GM12865 (cell line): Measurements from ENCODE around the gene CFAP46.

Experiments used
- DNase-seq: peaks from one replicate; pipeline ENCODE4 v3.0.0; 2010; ENCODE audit warnings: low read depth
- H3K4me3 ChIP-seq: 2 replicates; pipeline ENCODE4 v1.5.1; 2011; ENCODE audit warnings: mild to moderate bottlenecking, low read depth, low read length, control low read depth
- TF ChIP-seq, protein P1 (sequence below): IDR thresholded peaks from 2 replicates; pipeline ENCODE4 v1.5.1; 2011; ENCODE audit warnings: low read length, control low read depth, low read depth, inconsistent platforms; ENCODE audit not compliant: insufficient read depth; ENCODE audit errors: missing control alignments

Gene CFAP46

DNA sequence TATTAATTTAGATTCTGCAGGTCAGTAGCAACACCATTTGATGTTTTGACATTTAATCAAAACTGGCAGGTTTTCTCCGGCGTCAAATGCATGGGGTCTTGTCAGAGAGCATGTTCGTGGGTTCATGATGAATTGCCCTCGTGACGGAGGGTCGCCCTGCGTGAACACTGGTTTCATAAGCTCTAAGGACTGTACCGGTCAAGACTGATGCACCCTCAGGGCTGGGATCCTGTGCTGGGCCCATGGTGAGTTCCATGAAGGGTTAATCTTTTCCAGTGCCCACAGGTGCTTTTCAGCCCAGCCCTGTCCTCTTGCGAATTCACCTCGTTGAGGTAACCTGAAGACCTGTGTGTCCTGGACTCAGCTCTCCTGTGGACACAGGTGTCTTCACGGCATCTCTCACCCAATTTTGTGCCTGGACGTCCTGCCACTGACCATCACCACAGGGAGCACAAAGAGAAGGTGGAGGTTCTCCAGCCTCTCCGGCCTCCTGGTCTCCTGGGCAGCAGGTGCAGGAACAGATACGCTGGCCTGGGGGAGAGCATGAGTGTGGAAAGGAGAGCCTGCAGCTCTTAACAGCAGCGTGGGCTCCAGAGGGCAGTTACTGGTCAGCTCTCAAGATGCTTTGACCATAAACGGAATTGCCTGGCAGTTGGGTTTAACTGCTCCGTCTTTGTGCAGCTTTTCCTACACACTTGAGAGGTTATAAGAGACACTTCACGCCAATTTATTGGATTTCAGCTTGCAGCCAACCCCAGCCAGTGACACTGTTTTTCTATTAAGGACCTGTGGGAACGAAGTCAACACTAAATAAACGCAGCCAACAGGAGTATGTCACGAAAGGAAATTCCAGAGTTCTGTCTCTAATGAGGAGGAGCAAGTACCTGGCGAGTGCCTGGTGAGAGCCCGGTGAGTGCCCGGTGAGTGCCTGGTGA lies 37.4 kb upstream of the CFAP46 start:
- TF ChIP-seq, protein P1, sequence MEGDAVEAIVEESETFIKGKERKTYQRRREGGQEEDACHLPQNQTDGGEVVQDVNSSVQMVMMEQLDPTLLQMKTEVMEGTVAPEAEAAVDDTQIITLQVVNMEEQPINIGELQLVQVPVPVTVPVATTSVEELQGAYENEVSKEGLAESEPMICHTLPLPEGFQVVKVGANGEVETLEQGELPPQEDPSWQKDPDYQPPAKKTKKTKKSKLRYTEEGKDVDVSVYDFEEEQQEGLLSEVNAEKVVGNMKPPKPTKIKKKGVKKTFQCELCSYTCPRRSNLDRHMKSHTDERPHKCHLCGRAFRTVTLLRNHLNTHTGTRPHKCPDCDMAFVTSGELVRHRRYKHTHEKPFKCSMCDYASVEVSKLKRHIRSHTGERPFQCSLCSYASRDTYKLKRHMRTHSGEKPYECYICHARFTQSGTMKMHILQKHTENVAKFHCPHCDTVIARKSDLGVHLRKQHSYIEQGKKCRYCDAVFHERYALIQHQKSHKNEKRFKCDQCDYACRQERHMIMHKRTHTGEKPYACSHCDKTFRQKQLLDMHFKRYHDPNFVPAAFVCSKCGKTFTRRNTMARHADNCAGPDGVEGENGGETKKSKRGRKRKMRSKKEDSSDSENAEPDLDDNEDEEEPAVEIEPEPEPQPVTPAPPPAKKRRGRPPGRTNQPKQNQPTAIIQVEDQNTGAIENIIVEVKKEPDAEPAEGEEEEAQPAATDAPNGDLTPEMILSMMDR: no peak
- no peak for DNase-seq
- no peak overlapping the region for H3K4me3 ChIP-seq

DNA sequence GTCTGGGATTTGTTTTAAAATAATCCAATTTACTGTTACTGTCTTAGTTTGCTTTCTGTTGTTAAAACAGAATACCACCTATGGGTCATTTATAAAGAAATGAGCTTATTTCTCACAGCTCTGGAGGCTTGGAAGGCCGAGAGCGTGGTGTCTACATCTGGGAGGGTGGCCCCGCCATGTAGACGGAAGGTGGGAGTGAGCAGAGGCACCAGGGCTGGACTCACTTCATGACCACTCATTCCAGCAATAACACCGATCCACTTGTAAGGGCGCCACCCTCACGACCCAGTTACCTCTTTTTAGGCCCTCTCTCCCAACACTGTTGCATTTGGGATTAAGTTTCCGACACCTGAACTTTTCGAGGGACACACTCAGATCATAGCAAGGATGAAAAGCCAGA lies 36.2 kb upstream of the CFAP46 start:
- H3K4me3 ChIP-seq: no peak overlapping the region
- TF ChIP-seq, protein P1: no peak
- no peak for DNase-seq

DNA sequence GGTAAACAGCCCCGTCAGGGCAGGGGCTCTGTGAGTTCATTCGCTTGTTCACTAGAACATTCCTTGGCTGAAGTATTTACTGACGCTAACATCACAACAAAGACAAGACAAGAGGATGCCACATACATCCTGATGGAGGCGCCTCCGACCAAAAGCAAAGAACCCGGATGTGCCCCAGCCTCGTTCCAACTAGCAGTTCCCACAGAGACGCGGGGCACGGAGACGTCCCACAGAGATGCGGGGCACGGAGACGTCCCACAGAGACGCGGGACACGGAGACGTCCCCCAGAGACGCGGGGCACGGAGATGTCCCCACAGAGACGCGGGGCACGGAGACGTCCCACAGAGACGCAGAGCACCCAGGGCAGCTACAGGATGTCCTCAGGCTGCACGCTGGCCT lies 35.4 kb upstream of the CFAP46 start:
- TF ChIP-seq, protein P1: no peak
- no peak overlapping the region for H3K4me3 ChIP-seq
- no peak for DNase-seq

DNA sequence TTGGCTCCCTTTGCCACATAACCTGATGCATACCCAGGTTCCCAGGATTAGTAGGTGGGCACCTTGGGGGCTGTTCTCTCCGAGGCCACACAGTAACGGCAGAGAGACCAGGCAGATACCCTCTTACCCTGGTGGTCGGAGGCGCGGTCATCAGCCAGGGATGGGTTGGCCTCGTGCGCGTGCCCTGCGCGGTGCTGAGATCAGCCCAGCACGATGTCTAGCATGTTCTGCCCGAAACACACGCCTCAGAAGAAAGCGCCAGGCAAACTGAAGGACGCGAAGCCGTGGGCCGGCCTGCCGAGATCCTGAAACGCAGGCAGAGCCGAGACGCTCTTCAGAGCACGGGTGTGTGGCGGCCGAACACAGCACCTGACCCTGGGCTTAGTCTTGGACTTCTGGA lies 34.7 kb upstream of the CFAP46 start:
- DNase-seq: no peak
- no peak overlapping the region for H3K4me3 ChIP-seq
- TF ChIP-seq, protein P1: no peak

DNA sequence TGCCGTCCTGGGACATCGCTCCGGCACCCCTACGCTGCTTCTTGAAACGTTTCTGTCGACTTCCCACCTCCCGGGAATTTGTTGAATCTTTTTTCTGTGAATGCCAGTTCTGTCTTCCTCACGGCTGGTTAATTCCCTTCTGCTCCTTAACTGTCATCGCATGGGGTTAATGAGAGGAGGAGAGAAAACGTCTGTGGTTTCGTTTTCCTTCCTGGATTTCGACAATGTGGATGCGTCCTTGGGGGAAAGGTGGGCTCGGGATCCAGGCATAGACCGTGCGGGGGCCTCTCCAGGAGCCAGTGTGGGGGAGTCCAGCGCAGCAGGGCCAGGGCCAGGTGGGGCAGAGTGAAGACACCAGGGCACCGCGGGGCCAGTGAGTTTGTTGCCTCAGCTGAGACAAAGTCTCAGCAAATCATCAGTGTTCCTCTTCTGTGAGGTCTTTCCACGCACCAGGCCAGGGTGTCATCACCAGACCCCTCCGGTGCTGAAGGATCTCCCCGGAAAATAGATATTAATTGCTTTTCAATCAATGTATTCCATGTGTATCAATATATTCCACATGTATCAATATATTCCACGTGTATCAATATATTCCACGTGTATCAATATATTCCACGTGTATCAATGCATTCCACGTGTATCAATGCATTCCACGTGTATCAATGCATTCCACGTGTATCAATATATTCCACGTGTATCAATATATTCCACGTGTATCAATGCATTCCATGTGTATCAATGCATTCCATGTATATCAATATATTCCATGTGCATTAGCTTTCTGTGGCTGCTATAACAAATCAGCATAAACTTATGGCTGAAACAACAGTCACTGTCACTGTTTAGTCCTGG lies 33.7 kb upstream of the CFAP46 start:
- DNase-seq: no peak
- no peak overlapping the region for H3K4me3 ChIP-seq
- TF ChIP-seq, protein P1: no peak

DNA sequence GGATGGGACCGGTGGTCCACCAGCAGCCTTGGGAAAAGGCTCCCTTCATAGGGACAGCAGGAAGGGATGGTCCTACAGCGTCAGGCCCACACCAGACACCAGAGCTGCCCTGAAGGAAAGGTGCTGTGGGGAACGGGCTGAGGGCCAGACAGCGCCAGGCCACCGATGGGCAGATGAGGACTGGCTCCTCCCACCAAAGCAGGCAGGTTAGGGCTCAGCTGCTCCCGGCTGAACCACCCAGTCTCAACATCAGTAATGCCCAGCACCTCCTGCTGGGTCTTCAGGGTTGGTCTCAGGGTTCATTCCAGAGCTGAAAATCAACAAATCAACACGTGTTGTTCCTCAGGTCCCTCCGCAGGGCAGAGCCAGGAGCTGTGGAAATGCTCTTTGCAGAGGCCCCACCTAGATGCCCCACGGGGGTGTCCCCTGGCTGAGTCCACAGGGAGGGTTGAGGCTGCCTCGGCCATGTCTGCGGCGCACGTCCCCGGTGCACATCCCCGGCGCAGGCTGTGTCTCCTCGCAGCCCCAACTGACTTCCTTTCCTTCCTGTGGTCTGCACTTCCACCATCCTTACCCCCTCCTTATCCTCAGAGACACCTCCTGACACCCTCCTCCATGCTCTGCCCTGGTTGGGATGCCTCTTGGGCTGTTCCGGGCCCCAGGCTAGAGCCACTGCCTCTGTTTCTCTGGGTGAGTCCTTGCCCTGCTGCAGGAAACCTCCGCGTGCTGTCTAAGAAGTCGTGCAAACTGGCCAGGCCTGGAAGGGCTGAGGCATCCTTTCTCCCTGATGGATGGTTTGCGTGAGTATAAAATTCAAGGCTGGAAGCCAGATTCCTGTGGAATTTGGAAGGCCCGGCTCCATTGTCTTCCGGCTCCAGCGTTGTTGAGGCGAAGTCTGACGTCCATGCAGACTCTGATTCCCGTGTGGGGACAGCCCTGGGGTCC lies 32.8 kb upstream of the CFAP46 start:
- H3K4me3 ChIP-seq: no peak overlapping the region
- no peak for DNase-seq
- TF ChIP-seq, protein P1: no peak
